22Rv1 (cell line): Measurements from ENCODE around the gene NUDT5.

Source experiments
- CTCF ChIP-seq: fragments of 450-650 bp; IDR thresholded peaks from 2 replicates; pipeline ENCODE4 v1.5.1; 2017; ENCODE audit warnings: mild to moderate bottlenecking
- ZFX ChIP-seq: fragments of 450-650 bp; IDR thresholded peaks from 2 replicates; pipeline ENCODE4 v1.6.1; 2017; ENCODE audit warnings: antibody characterized with exemption, borderline replicate concordance

- no peak for TF ChIP-seq CTCF
- no peak for TF ChIP-seq ZFX
Observed at GRCh38 chr10:12165036-12165435, 30.7 kb downstream of the NUDT5 start.
